GM19025 (cell line): Measurements from ENCODE around the gene CALD1.

ENCODE experiments used
- ATAC-seq: cut with Tn5 transposase; IDR thresholded peaks from one replicate; pipeline ENCODE4 v1.9.1; 2021; ENCODE audit warnings: mild to moderate bottlenecking, low read depth, moderate library complexity; ENCODE audit not compliant: unreplicated experiment

Gene CALD1

GRCh38 chr7:134890246-134891240 lies 111.1 kb downstream of the CALD1 start:
- ATAC-seq = no peak

DNA sequence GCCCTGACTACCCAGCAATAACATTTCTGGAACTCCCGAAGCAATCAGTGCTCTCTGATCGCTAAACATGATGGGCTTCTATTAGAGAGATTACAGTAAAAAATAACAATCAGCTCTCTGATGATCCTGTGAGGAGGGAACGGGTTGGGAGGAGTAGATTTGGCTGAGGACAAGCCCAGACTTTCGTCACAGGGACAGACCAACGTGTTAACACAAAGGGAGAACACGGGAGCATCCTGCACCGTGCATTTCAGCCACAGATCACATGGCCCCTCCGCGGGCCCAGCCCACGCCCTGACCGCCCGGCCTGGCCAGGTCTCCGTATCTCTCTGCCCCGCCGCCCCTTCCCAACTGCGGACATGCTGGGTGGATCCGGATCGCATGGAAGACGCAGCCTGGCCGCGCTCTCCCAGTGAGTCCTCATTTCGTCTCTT lies 111.8 kb downstream of the CALD1 start:
- ATAC-seq = no peak

GRCh38 chr7:134891696-134892678 lies 112.6 kb downstream of the CALD1 start:
- ATAC-seq = no peak

DNA sequence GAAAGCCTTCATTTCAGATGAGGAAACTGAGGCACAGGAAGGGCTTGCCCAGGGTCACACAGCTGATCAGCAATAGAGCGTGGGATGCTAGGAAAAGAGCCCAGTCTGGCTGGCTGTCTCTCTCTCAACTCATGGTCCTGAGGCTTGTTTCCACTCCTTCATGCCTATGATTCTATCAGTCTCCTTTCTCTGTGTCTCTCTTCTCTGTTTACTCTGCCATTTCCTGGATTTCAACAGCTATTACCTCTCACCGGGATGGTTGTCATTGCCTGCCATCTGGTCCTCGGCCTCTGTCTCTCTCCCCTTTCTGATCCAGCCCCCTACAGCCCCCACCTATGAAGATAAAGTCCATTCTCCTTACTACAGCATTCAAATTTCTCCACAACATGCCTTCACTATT lies 113.5 kb downstream of the CALD1 start:
- ATAC-seq = no peak

DNA sequence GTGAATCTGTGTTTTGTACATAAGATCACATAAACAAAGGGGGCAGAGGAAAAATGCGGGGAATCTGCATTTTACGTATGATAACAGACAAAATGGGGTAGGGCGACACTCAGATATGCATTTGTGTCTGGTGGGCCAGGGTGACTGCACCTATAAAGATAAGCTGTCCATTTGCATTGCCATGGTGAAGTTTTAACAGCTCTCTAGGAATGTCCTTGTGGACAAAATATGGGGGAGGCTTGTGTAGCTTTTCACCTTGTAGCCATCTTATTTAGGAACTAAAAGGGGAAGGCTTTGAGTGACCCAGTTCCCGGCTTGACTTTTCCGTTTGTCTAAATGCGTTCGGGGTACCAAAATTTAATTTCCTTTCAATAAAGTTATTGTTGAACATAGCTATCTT lies 114.5 kb downstream of the CALD1 start:
- ATAC-seq = no peak

DNA sequence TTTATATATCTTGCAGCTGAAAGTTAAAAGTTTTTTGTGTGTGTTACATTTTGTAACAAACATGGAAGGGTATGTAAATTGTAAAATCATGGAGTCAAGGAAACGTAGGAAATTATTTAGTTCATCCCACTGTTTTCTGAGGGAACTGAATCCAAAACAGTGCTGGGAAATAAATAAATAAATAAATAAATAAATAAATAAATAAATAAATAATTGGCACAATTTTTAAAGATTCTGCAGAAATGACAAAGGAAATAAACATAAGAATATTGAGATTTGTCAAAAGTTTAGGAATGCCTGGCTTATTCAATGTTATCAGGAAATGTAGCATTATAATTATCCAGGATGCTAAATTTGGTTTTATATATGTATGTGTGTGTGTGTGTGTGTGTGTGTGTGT lies 115.5 kb downstream of the CALD1 start:
- no peak for ATAC-seq

DNA sequence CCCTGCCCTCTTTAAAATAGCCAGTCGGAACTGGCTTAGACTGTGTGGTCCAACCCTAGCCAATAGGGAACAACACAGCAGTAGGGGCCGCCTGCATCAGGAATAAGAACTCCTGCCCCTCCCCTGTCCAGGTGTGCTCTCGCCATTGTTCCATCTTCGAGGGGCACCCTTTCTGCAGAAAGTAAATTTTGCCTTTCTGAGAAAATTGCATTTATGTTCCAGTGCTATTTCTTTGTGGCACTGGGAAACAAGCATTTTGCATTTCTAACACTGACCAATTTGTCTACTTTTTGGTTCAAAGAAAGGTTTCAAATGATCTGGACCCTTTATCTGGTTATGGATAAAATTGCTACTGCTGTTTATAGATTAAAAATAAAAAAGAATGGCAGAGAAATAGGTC lies 116.6 kb downstream of the CALD1 start:
- no peak for ATAC-seq

DNA sequence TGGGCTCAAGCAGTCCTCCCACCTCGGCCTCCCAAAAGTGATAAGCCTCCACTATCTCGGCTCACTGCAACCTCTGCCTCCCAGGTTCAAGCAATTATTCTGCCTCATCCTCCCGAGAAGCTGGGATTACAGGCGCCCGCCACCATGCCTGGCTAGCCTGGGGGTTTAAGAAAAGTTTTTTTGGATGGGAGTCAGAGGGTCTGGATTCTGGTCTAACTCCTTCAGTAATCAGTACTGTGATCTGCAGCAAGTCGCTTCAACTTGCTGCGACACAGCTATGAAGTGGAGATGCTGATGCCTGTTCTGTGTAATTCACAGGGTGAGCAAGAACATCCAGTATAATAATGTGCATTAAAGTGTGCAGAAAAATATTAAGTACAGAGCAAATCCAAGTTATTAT lies 118.5 kb downstream of the CALD1 start:
- no peak for ATAC-seq

DNA sequence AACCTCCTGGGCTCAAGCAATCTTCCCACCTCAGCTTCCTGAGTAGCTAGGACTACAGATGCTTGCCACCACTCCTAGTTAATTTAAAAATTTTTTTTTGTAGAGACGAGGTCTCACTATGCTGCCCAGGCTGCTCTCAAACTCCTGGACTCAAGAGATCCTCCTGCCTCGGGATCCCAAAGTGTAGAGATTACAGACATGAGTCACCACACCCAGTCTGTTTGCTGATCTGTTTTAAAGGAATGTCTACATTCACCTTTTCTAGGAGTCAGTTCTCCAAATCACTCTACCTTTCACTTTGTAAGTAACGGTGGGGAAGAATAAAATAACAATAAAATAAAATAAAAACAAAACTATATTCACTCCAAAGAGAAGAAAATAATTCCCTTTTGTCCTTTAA lies 120.3 kb downstream of the CALD1 start:
- no peak for ATAC-seq

DNA sequence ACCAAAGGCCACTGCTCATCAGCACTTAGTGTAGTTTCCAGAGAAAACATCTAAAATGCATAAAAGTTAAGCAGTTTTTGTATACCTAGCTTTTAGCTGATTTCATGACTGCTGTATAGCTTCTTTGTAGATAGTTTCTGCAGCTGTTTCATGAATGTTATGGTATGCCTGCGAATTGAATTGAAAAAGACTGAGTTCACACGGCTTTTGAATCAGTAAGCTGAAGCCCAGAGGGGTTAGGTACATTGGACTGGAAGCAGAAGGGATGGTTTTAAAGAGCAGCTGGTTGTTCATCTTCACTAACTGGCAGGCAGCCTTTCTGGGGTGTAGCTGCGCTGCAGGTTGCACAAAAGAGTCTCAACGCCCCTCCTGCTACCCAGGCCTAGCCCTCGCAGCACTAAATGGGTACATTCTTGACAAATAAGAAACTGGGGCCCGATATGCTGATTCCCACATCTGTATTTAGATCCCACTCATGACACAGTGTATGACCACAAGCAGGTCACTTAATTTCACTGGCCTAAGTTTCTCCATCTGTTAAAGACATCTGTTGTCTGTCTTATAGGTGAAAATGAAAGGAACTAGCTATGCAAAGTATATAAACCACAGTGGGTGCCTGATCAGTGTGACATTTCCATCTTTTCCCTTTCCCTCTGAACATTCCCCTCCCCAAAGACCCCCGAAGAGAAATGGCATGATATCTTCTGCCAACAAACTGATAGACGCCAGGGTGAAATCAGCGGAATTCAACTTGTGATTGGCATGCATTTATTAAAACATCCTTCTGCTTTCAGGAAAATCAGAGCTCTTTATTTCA lies 120.9 kb downstream of the CALD1 start:
- peak; percentile 86 for ATAC-seq

- no peak for ATAC-seq
These were observed 122.1 kb downstream of the CALD1 start for GRCh38 chr7:134901389-134902020.

DNA sequence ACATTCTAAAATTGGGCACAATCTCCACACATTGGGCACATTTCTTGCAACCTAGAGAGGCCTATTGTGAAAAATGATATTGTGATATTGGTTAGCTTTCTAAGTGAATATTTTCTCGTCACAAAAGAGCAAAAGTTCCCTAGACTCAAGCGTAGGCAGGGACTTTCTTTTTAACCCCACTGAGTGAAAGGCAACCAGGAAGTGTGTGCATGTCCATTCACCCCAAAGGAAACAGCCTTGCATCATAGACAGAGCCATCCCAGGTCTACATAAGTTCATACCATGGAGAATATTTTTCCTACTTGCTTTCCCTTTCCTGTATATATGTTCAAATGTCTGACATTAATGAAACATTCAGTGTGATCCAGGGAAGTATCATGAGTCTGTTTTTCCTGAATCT lies 122.6 kb downstream of the CALD1 start:
- no peak for ATAC-seq

- no peak for ATAC-seq
These were observed 123.8 kb downstream of the CALD1 start for GRCh38 chr7:134903073-134903790.

DNA sequence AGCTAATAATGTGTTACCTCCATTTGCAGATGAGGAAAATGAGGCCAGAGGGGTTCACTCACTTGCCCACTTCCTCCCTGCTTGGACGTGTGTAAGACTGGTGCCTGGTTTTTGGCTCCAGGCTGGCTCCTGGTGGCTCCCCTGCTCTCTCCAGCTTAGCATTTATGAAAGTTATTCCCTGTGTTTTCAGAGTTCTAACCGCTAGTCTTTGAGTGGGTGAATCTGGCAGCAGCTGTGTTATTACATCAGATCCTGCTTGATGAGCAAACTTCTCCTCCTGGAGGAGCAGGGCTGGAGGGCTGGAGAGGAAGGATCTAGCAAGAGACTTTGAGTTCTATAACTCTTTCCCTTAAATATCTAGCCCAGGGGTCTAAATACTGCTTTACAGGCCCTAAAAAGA lies 125.9 kb downstream of the CALD1 start:
- no peak for ATAC-seq

GRCh38 chr7:134907000-134907399 lies 127.6 kb downstream of the CALD1 start:
- ATAC-seq = no peak

DNA sequence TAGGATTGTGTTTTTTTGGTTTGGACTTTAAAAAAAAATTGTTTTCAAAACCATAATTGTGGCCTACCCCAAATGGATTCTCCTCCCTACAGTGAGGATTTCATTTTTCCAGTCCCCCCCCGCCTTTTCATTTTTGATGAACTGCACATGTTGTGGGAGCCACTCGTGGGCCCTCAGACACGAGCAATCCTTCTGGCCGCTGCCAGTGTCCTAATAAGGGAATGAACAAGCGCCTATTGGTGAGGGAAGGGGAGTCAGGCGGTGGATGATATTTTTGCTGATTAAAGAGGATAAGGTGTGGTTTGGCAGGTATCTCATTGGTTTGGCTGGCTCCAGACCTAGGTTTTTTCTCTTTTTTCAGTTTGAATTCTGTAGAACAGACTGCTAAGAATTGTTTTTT lies 128.2 kb downstream of the CALD1 start:
- no peak for ATAC-seq

- ATAC-seq = peak; percentile 58
These were observed 128.9 kb downstream of the CALD1 start for GRCh38 chr7:134908289-134908688.

DNA sequence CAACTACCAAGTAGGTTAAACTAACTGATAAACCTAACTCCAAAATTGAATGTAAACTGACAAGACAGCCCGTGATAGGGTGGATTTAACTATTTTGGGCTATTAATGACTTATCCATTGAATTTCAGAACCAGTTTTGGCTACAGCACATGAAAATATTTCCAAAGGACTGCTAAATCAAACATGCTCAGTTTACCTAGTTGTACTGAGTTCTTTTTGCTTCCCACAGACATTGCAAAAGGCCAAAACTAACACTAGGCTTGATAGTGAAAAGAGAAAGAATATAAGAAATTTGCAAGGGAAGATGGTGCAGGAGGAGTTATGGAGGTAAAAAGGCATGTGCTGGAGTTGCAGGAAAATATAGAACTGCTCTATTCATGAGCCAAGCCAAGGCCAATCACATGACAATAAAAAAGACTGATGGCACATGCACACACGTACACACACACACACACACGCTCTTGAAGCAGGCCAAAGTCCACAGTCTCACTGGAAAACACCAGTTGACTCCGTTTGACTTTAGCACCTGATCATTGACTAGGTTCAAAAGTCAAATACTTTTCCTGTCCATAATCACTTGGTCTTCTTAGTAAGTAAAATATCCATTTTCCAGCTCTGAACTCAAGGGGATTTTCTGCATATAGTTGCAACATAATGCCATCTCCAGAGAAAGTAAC lies 130.9 kb downstream of the CALD1 start:
- no peak for ATAC-seq

- no peak for ATAC-seq
These were observed 131.5 kb downstream of the CALD1 start for GRCh38 chr7:134910968-134911367.
